ENCODE results near the gene DBT. TPM values are rescaled to one million over a fixed set of nuclear protein-coding genes. Genes with fewer than 3 reads are reported as not detected.

DBT gene
- total and polyA plus RNA-seq, 3 donors from 2014 or later: 5.9 to 6.4 (median 6.1) TPM

GRCh38 chr1:100219883-100220282 is 29.8 kb downstream of the DBT start:
- WGBS, 2 donors: 90 to 97% methylated on average over 2 of the region's 2 CpGs

DNA sequence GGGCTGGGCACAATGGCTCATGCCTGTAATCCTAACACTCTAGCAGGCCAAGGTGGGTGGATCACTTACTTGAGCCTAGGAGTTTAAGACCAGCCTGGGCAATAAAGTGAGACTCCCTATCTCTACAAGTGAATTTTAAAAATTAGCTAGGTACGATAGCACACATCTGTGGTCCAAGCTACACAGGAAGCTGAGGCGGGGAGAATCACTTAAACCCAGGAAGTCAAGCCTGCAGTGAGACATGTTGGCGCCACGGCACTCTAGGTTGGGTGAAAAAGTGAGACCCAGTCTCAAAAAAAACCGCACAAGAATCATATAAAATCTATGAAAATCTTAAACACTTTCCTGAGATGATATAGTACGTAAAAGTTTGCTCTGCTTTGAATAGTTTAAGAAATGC is 30.2 kb downstream of the DBT start:
- DNase-seq: no peak
- no peak overlapping the region for H3K4me3 ChIP-seq
- H3K27me3 ChIP-seq: no peaks in the 10 kb centered on the region
- TF ChIP-seq, protein P1, sequence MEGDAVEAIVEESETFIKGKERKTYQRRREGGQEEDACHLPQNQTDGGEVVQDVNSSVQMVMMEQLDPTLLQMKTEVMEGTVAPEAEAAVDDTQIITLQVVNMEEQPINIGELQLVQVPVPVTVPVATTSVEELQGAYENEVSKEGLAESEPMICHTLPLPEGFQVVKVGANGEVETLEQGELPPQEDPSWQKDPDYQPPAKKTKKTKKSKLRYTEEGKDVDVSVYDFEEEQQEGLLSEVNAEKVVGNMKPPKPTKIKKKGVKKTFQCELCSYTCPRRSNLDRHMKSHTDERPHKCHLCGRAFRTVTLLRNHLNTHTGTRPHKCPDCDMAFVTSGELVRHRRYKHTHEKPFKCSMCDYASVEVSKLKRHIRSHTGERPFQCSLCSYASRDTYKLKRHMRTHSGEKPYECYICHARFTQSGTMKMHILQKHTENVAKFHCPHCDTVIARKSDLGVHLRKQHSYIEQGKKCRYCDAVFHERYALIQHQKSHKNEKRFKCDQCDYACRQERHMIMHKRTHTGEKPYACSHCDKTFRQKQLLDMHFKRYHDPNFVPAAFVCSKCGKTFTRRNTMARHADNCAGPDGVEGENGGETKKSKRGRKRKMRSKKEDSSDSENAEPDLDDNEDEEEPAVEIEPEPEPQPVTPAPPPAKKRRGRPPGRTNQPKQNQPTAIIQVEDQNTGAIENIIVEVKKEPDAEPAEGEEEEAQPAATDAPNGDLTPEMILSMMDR (IDR thresholded peaks at IDR 0.05): no peak
- TF ChIP-seq POLR2A (IDR thresholded peaks at IDR 0.05): no peak
- no peaks in the 10 kb centered on the region for H3K9me3 ChIP-seq
- no peaks in the 10 kb centered on the region for H3K36me3 ChIP-seq (ENCODE audit: low read depth, missing control alignments)
- 90 to 91% methylated on average over 5 to 6 of the region's 6 CpGs for WGBS, 2 donors
- no peaks in the 10 kb centered on the region for H3K4me1 ChIP-seq
- no peak overlapping the region for H3K27ac ChIP-seq
- intact Hi-C loops (cut with DNase I; ENCODE audit: low total_unique reads): no loop called here

More at GRCh38 chr1:100219883-100220282, 29.8 kb downstream of the DBT start:
- H3K4me3 ChIP-seq: no peak overlapping the region
- H3K9me3 ChIP-seq: no peaks in the 10 kb centered on the region
- intact Hi-C loops (cut with DNase I; ENCODE audit: low total_unique reads): no loop called here
- DNase-seq: no peak
- no peaks in the 10 kb centered on the region for H3K4me1 ChIP-seq
- H3K27ac ChIP-seq: no peak overlapping the region
- TF ChIP-seq, protein P1 (IDR thresholded peaks at IDR 0.05): no peak
- TF ChIP-seq POLR2A (IDR thresholded peaks at IDR 0.05): no peak
- H3K36me3 ChIP-seq (ENCODE audit: low read depth, missing control alignments): no peaks in the 10 kb centered on the region
- H3K27me3 ChIP-seq: no peaks in the 10 kb centered on the region

DNA sequence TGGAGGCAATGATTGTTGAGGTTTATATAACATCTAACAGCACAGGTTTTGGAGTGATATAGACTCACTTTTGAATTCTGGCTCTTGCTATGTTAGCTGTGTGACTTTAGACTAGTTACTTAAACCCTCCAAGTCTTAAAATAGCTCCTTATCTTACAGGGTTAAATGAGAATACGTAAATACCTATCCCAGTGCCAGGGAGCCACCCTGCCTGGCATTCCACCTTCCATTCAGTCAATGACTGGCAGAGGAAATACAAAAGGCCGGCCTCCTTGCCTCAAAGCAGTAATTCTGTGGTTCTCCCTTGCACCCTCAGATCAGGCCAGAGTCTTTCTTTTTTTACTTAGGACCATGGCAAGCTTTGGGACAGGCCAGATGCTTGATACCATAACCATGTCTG is 31.8 kb downstream of the DBT start:
- 74 to 86% methylated on average over 2 of the region's 2 CpGs for WGBS, 2 donors
- TF ChIP-seq POLR2A (IDR thresholded peaks at IDR 0.05): no peak
- TF ChIP-seq, protein P1 (IDR thresholded peaks at IDR 0.05): no peak
- no peaks in the 10 kb centered on the region for H3K27me3 ChIP-seq
- no peaks in the 10 kb centered on the region for H3K4me1 ChIP-seq
- H3K9me3 ChIP-seq: no peaks in the 10 kb centered on the region
- H3K36me3 ChIP-seq (ENCODE audit: low read depth, missing control alignments): no peaks in the 10 kb centered on the region
- H3K27ac ChIP-seq: no peak overlapping the region
- no peak for DNase-seq
- H3K4me3 ChIP-seq: no peak overlapping the region
- intact Hi-C loops (cut with DNase I; ENCODE audit: low total_unique reads): no loop called here

- H3K9me3 ChIP-seq: no peaks in the 10 kb centered on the region
- no peak overlapping the region for H3K27ac ChIP-seq
- H3K4me3 ChIP-seq: no peak overlapping the region
- 75 to 98% methylated on average over 1 of the region's 1 CpG for WGBS, 2 donors
- intact Hi-C loops (cut with DNase I; ENCODE audit: low total_unique reads): no loop called here
- no peak for TF ChIP-seq POLR2A (IDR thresholded peaks at IDR 0.05)
- TF ChIP-seq, protein P1 (IDR thresholded peaks at IDR 0.05): no peak
- DNase-seq: no peak
- no peaks in the 10 kb centered on the region for H3K36me3 ChIP-seq (ENCODE audit: low read depth, missing control alignments)
- H3K27me3 ChIP-seq: no peaks in the 10 kb centered on the region
- H3K4me1 ChIP-seq: no peaks in the 10 kb centered on the region
These were observed 34.5 kb downstream of the DBT start for GRCh38 chr1:100215101-100215500.

DNA sequence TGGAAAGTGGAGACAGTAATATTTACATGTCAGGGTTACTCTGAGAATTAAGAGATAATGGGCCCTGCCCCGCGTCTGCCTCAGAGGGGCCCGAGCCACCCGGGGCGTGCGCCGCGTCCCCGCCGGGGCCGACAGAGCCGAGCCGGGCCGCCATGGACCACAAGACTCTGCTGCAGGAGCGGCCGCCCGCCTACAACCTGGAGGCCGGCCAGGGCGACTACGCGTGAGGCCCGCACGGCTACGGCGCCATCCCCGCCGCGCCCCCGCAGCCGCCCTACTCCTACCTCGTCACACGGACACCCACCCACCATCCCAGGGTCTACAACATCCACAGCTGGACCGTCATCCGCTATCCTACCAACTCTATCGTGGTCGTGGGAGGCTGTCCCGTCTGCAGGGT is 36.5 kb downstream of the DBT start:
- H3K27ac ChIP-seq: no peak overlapping the region
- H3K9me3 ChIP-seq: no peaks in the 10 kb centered on the region
- H3K4me3 ChIP-seq: peak overlapping the region; percentile 3 to 16
- TF ChIP-seq POLR2A (IDR thresholded peaks at IDR 0.05): no peak
- TF ChIP-seq, protein P1 (IDR thresholded peaks at IDR 0.05): no peak
- no peaks in the 10 kb centered on the region for H3K27me3 ChIP-seq
- intact Hi-C loops (cut with DNase I; ENCODE audit: low total_unique reads): no loop called here
- 67 to 84% methylated on average over 5 to 37 of the region's 37 CpGs for WGBS, 2 donors
- H3K4me1 ChIP-seq: no peaks in the 10 kb centered on the region
- DNase-seq: peak; percentile 14
- H3K36me3 ChIP-seq (ENCODE audit: low read depth, missing control alignments): no peaks in the 10 kb centered on the region

All from testis (tissue), 3 donors.